GM21786 (cell line): ENCODE measurements around the gene MAPK8IP3.

Experiments used
- ATAC-seq: cut with Tn5 transposase; IDR thresholded peaks from one replicate; pipeline ENCODE4 v1.9.1; 2021; ENCODE audit not compliant: unreplicated experiment

Gene MAPK8IP3

GRCh38 chr16:1760911-1761310 lies 54.9 kb downstream of the MAPK8IP3 start:
- ATAC-seq: no peak

GRCh38 chr16:1761751-1762150 lies 55.8 kb downstream of the MAPK8IP3 start:
- no peak for ATAC-seq

DNA sequence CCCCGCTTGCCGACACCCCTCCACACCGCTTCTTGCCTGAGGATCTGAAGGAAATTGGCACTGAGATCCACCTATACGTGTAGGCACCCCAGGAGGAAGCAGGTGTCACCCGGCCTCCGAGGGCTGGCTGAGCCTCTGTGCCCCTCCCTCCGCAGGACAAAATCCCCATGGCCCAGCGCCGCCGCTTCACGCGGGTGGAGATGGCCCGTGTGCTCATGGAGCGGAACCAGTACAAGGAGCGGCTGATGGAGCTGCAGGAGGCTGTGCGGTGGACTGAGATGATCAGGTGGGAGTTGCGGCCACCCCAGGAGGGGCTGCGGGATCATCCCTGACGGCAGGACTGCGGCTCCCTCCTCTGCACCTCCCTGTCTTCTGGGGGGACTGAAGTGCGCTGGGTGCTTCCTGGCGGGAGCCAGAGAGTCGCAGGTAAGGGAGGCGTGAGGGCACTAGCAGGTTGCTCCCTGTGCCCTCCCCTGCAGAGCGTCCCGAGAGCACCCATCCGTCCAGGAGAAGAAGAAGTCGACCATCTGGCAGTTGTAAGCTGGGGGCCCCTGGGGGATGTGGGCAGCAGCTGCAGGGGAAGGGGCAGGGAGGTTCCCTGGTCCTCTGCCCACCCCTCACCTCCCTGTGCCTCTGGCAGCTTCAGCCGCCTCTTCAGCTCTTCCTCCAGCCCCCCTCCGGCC lies 56.3 kb downstream of the MAPK8IP3 start:
- no peak for ATAC-seq

- no peak for ATAC-seq
Observed at GRCh38 chr16:1762879-1763520, 57.0 kb downstream of the MAPK8IP3 start.

- no peak for ATAC-seq
Observed at GRCh38 chr16:1763521-1764511, 57.8 kb downstream of the MAPK8IP3 start.

DNA sequence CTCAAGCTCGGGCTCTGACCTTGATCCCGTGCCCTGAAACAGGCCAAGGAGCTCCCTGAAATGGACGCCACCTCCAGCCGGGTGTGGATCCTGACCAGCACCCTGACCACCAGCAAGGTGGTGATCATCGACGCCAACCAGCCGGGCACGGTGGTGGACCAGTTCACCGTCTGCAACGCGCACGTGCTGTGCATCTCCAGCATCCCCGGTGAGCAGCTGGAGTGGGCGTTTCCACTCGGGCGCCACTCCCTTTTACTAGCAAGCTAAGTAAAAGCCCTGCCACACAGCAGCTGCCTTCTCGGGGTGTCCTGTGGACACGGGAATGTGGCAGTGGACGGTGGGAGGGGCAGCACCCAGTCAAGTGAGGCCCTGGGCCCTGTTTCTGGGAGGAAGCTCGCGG lies 59.0 kb downstream of the MAPK8IP3 start:
- ATAC-seq: no peak

DNA sequence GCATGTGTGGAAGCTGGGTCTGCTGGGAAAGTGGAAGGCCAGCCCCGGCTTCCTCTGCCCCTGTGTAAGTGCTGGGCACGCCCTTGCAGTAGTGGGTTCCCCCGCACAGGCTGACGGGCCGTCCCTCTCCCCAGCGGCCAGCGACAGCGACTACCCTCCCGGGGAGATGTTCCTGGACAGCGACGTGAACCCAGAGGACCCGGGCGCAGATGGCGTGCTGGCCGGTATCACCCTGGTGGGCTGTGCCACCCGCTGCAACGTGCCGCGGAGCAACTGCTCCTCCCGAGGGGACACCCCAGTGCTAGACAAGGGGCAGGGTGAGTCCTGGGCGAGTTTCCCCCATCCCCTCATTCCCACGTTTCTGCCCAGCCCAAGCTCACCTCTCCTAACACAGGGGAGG lies 59.8 kb downstream of the MAPK8IP3 start:
- ATAC-seq: no peak

DNA sequence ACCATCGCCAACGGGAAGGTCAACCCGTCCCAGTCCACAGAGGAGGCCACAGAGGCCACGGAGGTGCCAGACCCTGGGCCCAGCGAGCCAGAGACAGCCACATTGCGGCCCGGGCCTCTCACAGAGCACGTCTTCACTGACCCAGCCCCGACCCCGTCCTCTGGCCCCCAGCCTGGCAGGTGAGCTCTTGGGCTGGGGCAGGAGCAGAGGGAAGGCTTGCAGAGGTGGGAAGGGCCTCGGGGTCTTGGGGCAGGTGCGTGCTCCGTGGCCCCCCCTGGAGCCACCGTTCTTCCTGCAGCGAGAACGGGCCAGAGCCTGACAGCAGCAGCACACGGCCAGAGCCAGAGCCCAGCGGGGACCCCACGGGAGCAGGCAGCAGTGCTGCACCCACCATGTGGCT lies 60.2 kb downstream of the MAPK8IP3 start:
- no peak for ATAC-seq

DNA sequence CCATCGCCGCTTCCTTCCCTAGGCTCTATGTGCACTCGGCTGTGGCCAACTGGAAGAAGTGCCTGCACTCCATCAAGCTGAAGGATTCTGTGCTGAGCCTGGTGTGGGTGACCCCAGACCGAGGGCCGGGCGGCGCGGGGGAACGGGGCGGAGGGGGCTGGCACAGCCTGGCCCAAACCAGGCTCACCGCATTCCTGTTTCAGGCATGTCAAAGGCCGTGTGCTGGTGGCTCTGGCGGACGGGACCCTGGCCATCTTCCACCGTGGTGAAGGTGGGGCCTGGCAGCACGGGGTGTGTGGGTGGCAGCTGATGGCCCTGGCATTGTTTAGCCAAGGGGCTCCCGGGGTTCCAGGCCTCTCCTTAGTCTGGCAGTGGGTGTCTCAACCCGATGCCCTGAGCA lies 60.7 kb downstream of the MAPK8IP3 start:
- ATAC-seq: no peak

DNA sequence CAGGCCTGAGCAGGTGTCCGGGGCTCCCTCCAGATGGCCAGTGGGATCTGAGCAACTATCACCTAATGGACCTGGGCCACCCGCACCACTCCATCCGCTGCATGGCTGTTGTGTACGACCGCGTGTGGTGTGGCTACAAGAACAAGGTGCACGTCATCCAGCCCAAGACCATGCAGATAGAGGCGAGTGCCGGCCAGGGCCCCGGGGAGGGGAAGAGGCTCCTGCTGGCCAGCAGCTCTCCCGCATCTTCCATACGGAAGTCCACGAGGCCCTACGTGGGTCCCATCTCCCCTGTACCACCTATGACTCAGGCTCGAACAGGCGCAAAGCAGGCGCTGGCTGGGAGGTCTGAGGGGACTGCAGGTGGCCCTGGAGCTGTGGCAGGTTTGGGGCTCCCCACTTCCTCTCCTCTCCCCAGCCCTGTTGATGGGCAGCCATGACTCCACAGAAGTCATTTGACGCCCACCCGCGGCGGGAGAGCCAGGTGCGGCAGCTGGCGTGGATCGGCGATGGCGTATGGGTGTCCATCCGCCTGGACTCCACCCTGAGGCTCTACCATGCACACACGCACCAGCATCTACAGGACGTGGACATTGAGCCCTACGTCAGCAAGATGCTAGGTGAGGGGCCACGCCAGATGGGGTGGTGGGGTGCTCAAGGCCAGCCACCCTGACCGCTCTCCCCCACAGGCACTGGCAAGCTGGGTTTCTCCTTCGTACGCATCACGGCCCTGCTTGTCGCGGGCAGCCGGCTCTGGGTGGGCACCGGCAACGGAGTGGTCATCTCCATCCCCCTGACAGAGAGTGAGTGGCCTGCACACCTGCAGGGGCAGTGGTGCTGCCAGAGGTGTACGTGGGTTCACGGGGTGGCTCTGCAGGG lies 61.4 kb downstream of the MAPK8IP3 start:
- no peak for ATAC-seq

DNA sequence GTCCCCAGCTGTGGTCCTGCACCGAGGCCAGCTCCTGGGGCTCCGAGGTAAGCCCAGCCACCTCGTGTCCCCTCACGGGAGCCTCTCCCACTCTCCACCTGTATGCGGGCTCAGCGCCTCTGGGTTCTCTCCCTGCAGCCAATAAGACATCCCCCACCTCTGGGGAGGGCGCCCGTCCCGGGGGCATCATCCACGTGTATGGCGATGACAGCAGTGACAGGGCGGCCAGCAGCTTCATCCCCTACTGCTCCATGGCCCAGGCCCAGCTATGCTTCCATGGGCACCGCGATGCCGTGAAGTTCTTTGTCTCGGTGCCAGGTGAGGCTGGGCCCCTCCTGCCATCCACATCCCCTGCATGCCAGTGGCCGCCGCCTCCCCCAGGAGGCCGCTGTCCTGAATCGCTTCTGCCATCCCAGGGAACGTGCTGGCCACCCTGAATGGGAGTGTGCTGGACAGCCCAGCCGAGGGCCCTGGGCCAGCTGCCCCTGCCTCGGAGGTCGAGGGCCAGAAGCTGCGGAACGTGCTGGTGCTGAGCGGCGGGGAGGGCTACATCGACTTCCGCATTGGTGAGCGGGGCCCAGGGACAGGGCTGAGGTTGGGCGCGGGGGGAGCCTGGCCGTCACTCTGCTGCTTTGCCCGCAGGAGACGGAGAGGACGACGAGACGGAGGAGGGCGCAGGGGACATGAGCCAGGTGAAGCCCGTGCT lies 62.2 kb downstream of the MAPK8IP3 start:
- no peak for ATAC-seq

- no peak for ATAC-seq
Observed at GRCh38 chr16:1768767-1769401, 62.9 kb downstream of the MAPK8IP3 start.

- ATAC-seq: no peak
Observed at GRCh38 chr16:1769402-1770300, 63.7 kb downstream of the MAPK8IP3 start.

DNA sequence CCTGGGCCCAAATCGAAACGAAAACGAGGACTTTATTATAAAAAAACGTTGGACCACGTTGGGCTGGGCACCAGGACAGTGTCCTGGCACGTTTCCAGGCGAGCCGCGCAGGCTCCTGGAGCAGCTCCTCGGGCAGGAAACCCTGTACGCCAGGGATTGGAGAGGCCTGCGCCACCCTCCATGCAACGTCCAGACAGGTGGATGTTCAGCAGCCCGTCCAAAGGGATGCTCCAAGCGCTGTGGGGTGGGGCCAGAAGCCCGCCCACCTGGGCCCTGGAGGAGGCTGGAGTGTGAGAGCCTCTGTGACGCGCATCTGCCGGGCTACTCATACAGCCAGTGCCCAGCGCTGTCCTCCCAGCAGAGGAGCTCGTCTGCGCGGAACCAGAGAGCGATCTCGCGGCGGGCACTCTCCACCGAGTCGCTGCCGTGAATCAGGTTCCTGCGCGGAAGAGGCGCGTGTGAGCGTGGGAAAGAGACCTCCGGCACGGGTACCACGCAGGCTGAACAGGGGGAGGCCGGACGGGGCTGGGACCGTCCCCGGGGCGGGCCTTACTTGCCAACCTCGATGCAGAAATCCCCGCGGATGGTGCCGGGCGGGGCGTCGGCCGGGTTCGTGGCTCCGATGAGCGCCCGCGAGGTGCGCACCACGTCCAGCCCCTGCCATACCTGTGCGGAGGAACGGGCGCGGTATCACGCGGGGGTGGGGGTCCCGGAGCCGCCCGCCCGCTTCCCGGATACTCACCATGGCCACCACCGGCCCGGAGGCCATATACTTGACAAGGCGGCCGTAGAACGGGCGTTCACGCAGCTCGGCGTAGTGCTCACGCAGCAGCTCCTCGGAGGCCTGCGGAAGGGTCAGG lies 64.6 kb downstream of the MAPK8IP3 start:
- no peak for ATAC-seq

DNA sequence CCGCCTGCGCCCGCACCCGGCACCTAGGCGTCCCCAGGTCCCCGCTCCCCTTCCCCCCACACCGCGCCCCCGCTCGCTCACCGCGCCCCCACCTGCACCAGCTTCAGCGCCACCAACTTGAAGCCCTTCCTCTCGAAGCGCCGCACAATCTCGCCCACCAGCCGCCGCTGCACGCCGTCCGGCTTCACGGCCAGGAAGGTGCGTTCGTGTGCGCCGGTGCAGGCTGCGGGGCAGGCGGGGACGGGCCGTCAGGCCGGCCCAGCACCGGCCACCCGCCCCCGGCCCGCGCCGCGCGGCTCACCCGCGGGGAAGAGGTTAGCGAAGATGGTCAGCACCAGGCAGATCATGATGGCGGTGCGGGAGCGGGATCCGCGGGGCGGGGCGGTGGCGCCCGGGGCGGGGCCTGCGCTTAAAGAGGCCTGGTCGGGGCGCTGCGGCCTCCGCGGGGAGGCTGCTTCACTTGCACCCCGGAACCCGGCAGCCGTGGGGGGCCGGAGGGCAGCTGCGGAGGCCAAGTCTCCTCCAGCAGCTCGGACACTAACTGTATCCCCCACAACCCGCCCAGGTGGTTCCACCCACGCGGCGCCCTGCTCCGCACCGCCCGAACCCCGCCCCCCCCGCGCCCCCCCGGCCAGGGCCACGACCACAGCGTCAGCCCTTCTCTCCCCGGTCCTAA lies 65.3 kb downstream of the MAPK8IP3 start, which contains the start of gene NME3:
Gene NME3 (minus strand): TSS at position 356 of the 676 bp plus-strand sequence. CDS start 9 bp downstream, at position 347.
- ATAC-seq: peak; percentile 34

GRCh38 chr16:1771864-1772361 lies 65.9 kb downstream of the MAPK8IP3 start:
- ATAC-seq: no peak
